ENCODE results near the gene BPIFB4. TPM values are rescaled to one million over a fixed set of nuclear protein-coding genes. Genes with fewer than 3 reads are reported as not detected.
"Not testable (repeated sequence)": the region's sequence is repeated elsewhere in the genome, so short reads cannot be mapped to it uniquely, and the experiment has no call there.

The BPIFB4 gene
- total and polyA plus RNA-seq, 8 donors, result not detected

GRCh38 chr20:33093074-33093473 is 13.6 kb downstream of the BPIFB4 start:
- H3K36me3 ChIP-seq, result no peaks in the 10 kb centered on the region
- H3K27me3 ChIP-seq, result no peaks in the 10 kb centered on the region
- no peak overlapping the region for H3K27ac ChIP-seq
- intact Hi-C loops (cut with DNase I), result no loop called here
- H3K4me3 ChIP-seq, result no peak overlapping the region
- no peaks in the 10 kb centered on the region for H3K9me3 ChIP-seq
- TF ChIP-seq CTCF (IDR thresholded peaks at IDR 0.05), result no peak
- DNase-seq (no peak), ATAC-seq (no peak)
- H3K4me1 ChIP-seq, result peaks cover 0 to 3% of the 10 kb centered on the region in 2 donors

- Histone ChIP-seq H3K27me3 (no peaks in the 10 kb centered on the region), H3K27ac (no peak overlapping the region), H3K36me3 (no peaks in the 10 kb centered on the region), H3K4me1 (peaks cover 0 to 3% of the 10 kb centered on the region in 2 donors), H3K4me3 (no peak overlapping the region), H3K9me3 (no peaks in the 10 kb centered on the region)
- no peak for TF ChIP-seq CTCF (IDR thresholded peaks at IDR 0.05)
- DNase-seq (no peak), ATAC-seq (no peak)
- intact Hi-C loops (cut with DNase I), result no loop called here
These were observed 14.1 kb downstream of the BPIFB4 start for GRCh38 chr20:33093582-33093981.

- TF ChIP-seq CTCF (IDR thresholded peaks at IDR 0.05), result no peak
- intact Hi-C loops (cut with DNase I), result no loop called here
- no peak for ATAC-seq
These were observed 15.8 kb downstream of the BPIFB4 start for GRCh38 chr20:33095249-33095648.

GRCh38 chr20:33095902-33096584 is 16.6 kb downstream of the BPIFB4 start:
- intact Hi-C loops (cut with DNase I); H3K4me1 ChIP-seq; H3K36me3 ChIP-seq; H3K4me3 ChIP-seq; H3K27me3 ChIP-seq; H3K27ac ChIP-seq; H3K9me3 ChIP-seq: not testable (repeated sequence)
- DNase-seq (peak in 2 of 4 donors; percentile 7 to 32), ATAC-seq (peak; percentile 96)
- TF ChIP-seq CTCF (IDR thresholded peaks at IDR 0.05), result peak; percentile 43 to 46

More at GRCh38 chr20:33095249-33095648, 15.8 kb downstream of the BPIFB4 start:
- H3K36me3 ChIP-seq, result no peaks in the 10 kb centered on the region
- no peak for DNase-seq
- peaks cover 0 to 2% of the 10 kb centered on the region in 2 donors for H3K27me3 ChIP-seq
- H3K4me3 ChIP-seq, result no peak overlapping the region
- H3K9me3 ChIP-seq, result no peaks in the 10 kb centered on the region
- peaks cover 0 to 3% of the 10 kb centered on the region in 2 donors for H3K4me1 ChIP-seq
- no peak overlapping the region for H3K27ac ChIP-seq

- H3K27ac ChIP-seq, result no peak overlapping the region
- H3K4me3 ChIP-seq, result no peak overlapping the region
- no peaks in the 10 kb centered on the region for H3K36me3 ChIP-seq
- ATAC-seq (peak; percentile 12), DNase-seq (no peak)
- TF ChIP-seq CTCF (IDR thresholded peaks at IDR 0.05), result no peak
- no peaks in the 10 kb centered on the region for H3K9me3 ChIP-seq
- intact Hi-C loops (cut with DNase I), result no loop called here
- H3K27me3 ChIP-seq, result peaks cover 0 to 6% of the 10 kb centered on the region in 2 donors
- peaks cover 0 to 3% of the 10 kb centered on the region in 2 donors for H3K4me1 ChIP-seq
These were observed 17.6 kb downstream of the BPIFB4 start for GRCh38 chr20:33097001-33097400.
